RWPE2 (cell line): ENCODE results near the gene ZNF683.
A peak's percentile ranks its signal among the peaks of the same experiment; 100 is the strongest.
"Not testable (repeated sequence)": the region's sequence is repeated elsewhere in the genome, so short reads cannot be mapped to it uniquely, and the experiment has no call there.

ENCODE experiments used
- ATAC-seq: fragments of 200-7000 bp; cut with Tn5 transposase; 3 replicates; pipeline ENCODE4 v1.9.1; 2021; ENCODE audit warnings: low read depth
- DNase-seq: peaks from one replicate; pipeline ENCODE4 v3.0.0-alpha.2; 2020; ENCODE audit warnings: low spot score
- H3K27ac ChIP-seq: fragments of 450-650 bp; 2 replicates; pipeline ENCODE4 v1.5.1; 2017; ENCODE audit warnings: mild to moderate bottlenecking; ENCODE audit not compliant: poor library complexity, severe bottlenecking
- H3K27me3 ChIP-seq: fragments of 250-450 bp; sonication (Bioruptor Pico); 2 replicates; pipeline ENCODE4 v1.5.1; 2021; ENCODE audit warnings: mild to moderate bottlenecking, moderate library complexity; ENCODE audit not compliant: insufficient read depth, poor library complexity, severe bottlenecking
- H3K36me3 ChIP-seq: fragments of 250-450 bp; sonication (Bioruptor Pico); 2 replicates; pipeline ENCODE4 v1.5.1; 2020; ENCODE audit warnings: low read depth, mild to moderate bottlenecking, moderate library complexity
- H3K4me1 ChIP-seq: fragments of 250-450 bp; sonication (Bioruptor Pico); 2 replicates; pipeline ENCODE4 v1.5.1; 2021; ENCODE audit warnings: mild to moderate bottlenecking, moderate library complexity; ENCODE audit not compliant: insufficient read depth, poor library complexity, severe bottlenecking
- H3K4me3 ChIP-seq: fragments of 250-450 bp; sonication (Bioruptor Pico); 2 replicates; pipeline ENCODE4 v1.5.1; 2021; ENCODE audit warnings: mild to moderate bottlenecking, moderate library complexity; ENCODE audit not compliant: severe bottlenecking
- H3K9me3 ChIP-seq: fragments of 250-450 bp; sonication (Bioruptor Pico); 2 replicates; pipeline ENCODE4 v1.5.1; 2021; ENCODE audit warnings: mild to moderate bottlenecking, moderate library complexity; ENCODE audit not compliant: severe bottlenecking
- CTCF ChIP-seq: fragments of 450-650 bp; IDR thresholded peaks from one replicate; pipeline ENCODE4 v1.5.1; 2017; ENCODE audit warnings: mild to moderate bottlenecking, moderate library complexity; ENCODE audit not compliant: poor library complexity, severe bottlenecking

The ZNF683 gene

GRCh38 chr1:26335774-26336476 is 36.6 kb downstream of the ZNF683 start:
- Histone ChIP-seq H3K27me3 (no peaks in the 10 kb centered on the region), H3K4me3 (peak overlapping the region; percentile 51), H3K4me1 (peaks cover 19% of the 10 kb centered on the region), H3K27ac (peak overlapping the region; percentile 52), H3K36me3 (peaks cover 14% of the 10 kb centered on the region), H3K9me3 (no peaks in the 10 kb centered on the region)
- ATAC-seq (peak; percentile 31), DNase-seq (no peak)
- no peak for TF ChIP-seq CTCF

- not testable (repeated sequence) for H3K27ac ChIP-seq, ATAC-seq, DNase-seq, H3K4me3 ChIP-seq, H3K9me3 ChIP-seq, H3K27me3 ChIP-seq
- peaks cover 18% of the 10 kb centered on the region for H3K4me1 ChIP-seq
- peaks cover 29% of the 10 kb centered on the region for H3K36me3 ChIP-seq
These were observed 39.2 kb downstream of the ZNF683 start for GRCh38 chr1:26333312-26333711.

GRCh38 chr1:26330276-26330675 is 42.3 kb downstream of the ZNF683 start:
- Histone ChIP-seq H3K4me3 (no peak overlapping the region), H3K4me1 (peaks cover 19% of the 10 kb centered on the region), H3K27ac (no peak overlapping the region), H3K36me3 (peaks cover 52% of the 10 kb centered on the region), H3K9me3 (no peaks in the 10 kb centered on the region), H3K27me3 (no peaks in the 10 kb centered on the region)
- TF ChIP-seq CTCF: no peak
- DNase-seq (no peak), ATAC-seq (no peak)

GRCh38 chr1:26329380-26329779 is 43.2 kb downstream of the ZNF683 start:
- H3K9me3 ChIP-seq, ATAC-seq, DNase-seq, H3K27ac ChIP-seq, H3K27me3 ChIP-seq, H3K4me3 ChIP-seq: not testable (repeated sequence)
- Histone ChIP-seq H3K36me3 (peaks cover 61% of the 10 kb centered on the region), H3K4me1 (peaks cover 13% of the 10 kb centered on the region)

GRCh38 chr1:26328597-26328996 is 44.0 kb downstream of the ZNF683 start:
- H3K36me3 ChIP-seq: peaks cover 65% of the 10 kb centered on the region
- no peaks in the 10 kb centered on the region for H3K9me3 ChIP-seq
- no peak for DNase-seq

More at GRCh38 chr1:26328597-26328996, 44.0 kb downstream of the ZNF683 start:
- Histone ChIP-seq H3K27ac (no peak overlapping the region), H3K4me3 (no peak overlapping the region), H3K27me3 (no peaks in the 10 kb centered on the region), H3K4me1 (peaks cover 13% of the 10 kb centered on the region)
- no peak for TF ChIP-seq CTCF
- ATAC-seq: no peak
